GM23338 (cell line): ENCODE measurements around the gene CALML3. TPM values are rescaled to one million over a fixed set of nuclear protein-coding genes. Genes with fewer than 3 reads are reported as not detected.

ENCODE experiments used
- ATAC-seq: fragments of 200-7000 bp; cut with Tn5 transposase; 3 replicates; pipeline ENCODE4 v1.9.1; 2020
- DNase-seq: peaks from one replicate; pipeline ENCODE4 v3.0.0-alpha.2; 2015; ENCODE audit warnings: low spot score
- H2AFZ ChIP-seq: fragments of 200-600 bp; sonication (generic); 2 replicates; pipeline ENCODE4 v1.8.0; 2016; ENCODE audit warnings: antibody characterized with exemption, mild to moderate bottlenecking, moderate library complexity
- H3F3A ChIP-seq: fragments of 200-600 bp; sonication (generic); replicated peaks from 2 replicates; pipeline ENCODE4 v1.8.0; 2017; ENCODE audit warnings: antibody characterized with exemption, mixed run types, low read depth
- H3K27ac ChIP-seq: fragments of 200-600 bp; sonication (generic); 2 replicates; pipeline ENCODE4 v1.6.1; 2016; ENCODE audit warnings: low read depth
- H3K27me3 ChIP-seq: fragments of 200-600 bp; sonication (generic); 2 replicates; pipeline ENCODE4 v1.8.0; 2016; ENCODE audit warnings: mild to moderate bottlenecking, mixed run types, moderate library complexity; ENCODE audit not compliant: insufficient read depth
- H3K36me3 ChIP-seq: fragments of 200-600 bp; sonication (generic); 2 replicates; pipeline ENCODE4 v1.8.0; 2016; ENCODE audit warnings: mild to moderate bottlenecking; ENCODE audit not compliant: insufficient read depth
- H3K4me1 ChIP-seq: fragments of 200-600 bp; sonication (generic); 2 replicates; pipeline ENCODE4 v1.8.0; 2016; ENCODE audit warnings: mild to moderate bottlenecking, moderate library complexity; ENCODE audit not compliant: insufficient read depth
- H3K4me2 ChIP-seq: fragments of 200-600 bp; sonication (generic); 2 replicates; pipeline ENCODE4 v1.7.1; 2017; ENCODE audit warnings: mixed run types
- H3K4me3 ChIP-seq: fragments of 200-600 bp; sonication (generic); 2 replicates; pipeline ENCODE4 v1.6.1; 2016; ENCODE audit warnings: mixed run types
- H3K79me2 ChIP-seq: fragments of 200-600 bp; sonication (generic); replicated peaks from 2 replicates; pipeline ENCODE4 v1.8.0; 2017; ENCODE audit warnings: mild to moderate bottlenecking; ENCODE audit not compliant: insufficient read depth
- H3K9me2 ChIP-seq: fragments of 200-600 bp; sonication (generic); 2 replicates; pipeline ENCODE4 v1.8.0; 2017; ENCODE audit not compliant: insufficient read depth
- H4K20me1 ChIP-seq: fragments of 200-600 bp; sonication (generic); replicated peaks from 2 replicates; pipeline ENCODE4 v1.8.0; 2017; ENCODE audit warnings: mild to moderate bottlenecking; ENCODE audit not compliant: insufficient read depth
- H3K27ac Mint-ChIP-seq: 2 replicates; pipeline ENCODE4 v1.8.0; 2020; ENCODE audit warnings: inconsistent platforms, mild to moderate bottlenecking, moderate library complexity, mixed read lengths
- H3K27me3 Mint-ChIP-seq: 3 replicates; pipeline ENCODE4 v1.8.0; 2022; ENCODE audit warnings: low read depth, mild to moderate bottlenecking, moderate library complexity, mixed read lengths, inconsistent platforms; ENCODE audit not compliant: insufficient read depth, poor library complexity
- H3K36me3 Mint-ChIP-seq: 3 replicates; pipeline ENCODE4 v1.8.0; 2021; ENCODE audit warnings: low read depth, mild to moderate bottlenecking, inconsistent platforms, moderate library complexity, mixed read lengths
- H3K4me1 Mint-ChIP-seq: 3 replicates; pipeline ENCODE4 v1.8.0; 2020; ENCODE audit warnings: mild to moderate bottlenecking, inconsistent platforms, mixed read lengths
- H3K4me3 Mint-ChIP-seq: 3 replicates; pipeline ENCODE4 v1.8.0; 2021; ENCODE audit warnings: moderate library complexity, mild to moderate bottlenecking, inconsistent platforms, mixed read lengths
- H3K9me3 Mint-ChIP-seq: 3 replicates; pipeline ENCODE4 v1.8.0; 2020; ENCODE audit warnings: moderate library complexity, mild to moderate bottlenecking, inconsistent platforms, mixed read lengths
- CREB1 ChIP-seq: fragments of 250-450 bp; sonication (Bioruptor Pico); IDR thresholded peaks from 2 replicates; pipeline ENCODE4 v1.5.0; 2020; ENCODE audit warnings: low read depth, mild to moderate bottlenecking, moderate library complexity
- ETS1 ChIP-seq: IDR thresholded peaks from 2 replicates; pipeline ENCODE4 v1.6.1; 2016; ENCODE audit warnings: antibody characterized with exemption
- EZH2 ChIP-seq: fragments of 200-600 bp; sonication (generic); IDR thresholded peaks from one replicate; pipeline ENCODE4 v1.8.0; 2017; ENCODE audit warnings: antibody characterized with exemption, mild to moderate bottlenecking, low read depth; ENCODE audit not compliant: unreplicated experiment
- EZH2phosphoT487 ChIP-seq: fragments of 200-600 bp; sonication (generic); IDR thresholded peaks from one replicate; pipeline ENCODE4 v1.8.1; 2018; ENCODE audit warnings: antibody characterized with exemption; ENCODE audit not compliant: unreplicated experiment
- JUNB ChIP-seq: IDR thresholded peaks from one replicate; pipeline ENCODE4 v1.6.1; 2016; ENCODE audit warnings: antibody characterized with exemption; ENCODE audit not compliant: unreplicated experiment
- NANOG ChIP-seq: IDR thresholded peaks from 2 replicates; pipeline ENCODE4 v1.6.1; 2016; ENCODE audit warnings: antibody characterized with exemption, borderline replicate concordance
- POLR2AphosphoS5 ChIP-seq: IDR thresholded peaks from 2 replicates; pipeline ENCODE4 v1.6.1; 2016; ENCODE audit warnings: antibody characterized with exemption, low read depth
- STAT1 ChIP-seq: IDR thresholded peaks from one replicate; pipeline ENCODE4 v1.6.1; 2016; ENCODE audit warnings: antibody characterized with exemption; ENCODE audit not compliant: unreplicated experiment
- ZNF114 ChIP-seq: fragments of 250-450 bp; sonication (Bioruptor Pico); IDR thresholded peaks from 2 replicates; pipeline ENCODE4 v1.5.0; 2020; ENCODE audit warnings: mild to moderate bottlenecking, moderate library complexity
- ZNF331 ChIP-seq: fragments of 250-450 bp; sonication (Bioruptor Pico); IDR thresholded peaks from 2 replicates; pipeline ENCODE4 v1.5.0; 2020; ENCODE audit warnings: low read depth, mild to moderate bottlenecking, moderate library complexity
- polyA plus RNA-seq: library from polyadenylated mRNA; unstranded; fragments of >200 nt; fragmentation: Nextera tagmentation; extraction: Ambion mirVana; gene quantifications from 2 replicates; pipeline ENCODE4 v1.2.1, GENCODE V29; 2016
- total RNA-seq: library from RNA; depleted of rRNA; stranded (reverse); fragments of >200 nt; shearing (Covaris generic); gene quantifications from 2 replicates; pipeline ENCODE4 v1.2.3, GENCODE V29; 2014
- TF ChIP-seq, protein P1 (sequence below), 2 experiments: fragments of 200-600 bp in 1 of 2; sonication (generic) in 1 of 2; conservative IDR thresholded peaks; 2 replicates each; pipeline versions ENCODE4 v1.5.1 to v1.6.1; 2016 to 2017; ENCODE audit warnings: antibody characterized with exemption in 2 of 2, low read depth in 2 of 2, mild to moderate bottlenecking in 2 of 2, moderate library complexity in 1 of 2
- TF ChIP-seq, protein P2 (sequence below): IDR thresholded peaks from one replicate; pipeline ENCODE4 v1.6.1; 2018; ENCODE audit warnings: antibody characterized with exemption; ENCODE audit not compliant: unreplicated experiment

CALML3 gene
- total and polyA plus RNA-seq, 2 experiments from 2014 or later: not detected

- ATAC-seq (no peak), DNase-seq (no peak)
- H3K27me3 Mint-ChIP-seq: peaks cover 5% of the 10 kb centered on the region
- TF ChIP-seq EZH2phosphoT487 (no peak), CREB1 (no peak)
- no peak overlapping the region for H3K27ac Mint-ChIP-seq
- H3K27me3 ChIP-seq: no peaks in the 10 kb centered on the region
- H3K4me2 ChIP-seq: no peak overlapping the region
- no peak overlapping the region for H3K4me3 Mint-ChIP-seq
- H3K27ac ChIP-seq: no peak overlapping the region
- no peaks in the 10 kb centered on the region for H3K79me2 ChIP-seq
- H3K36me3 ChIP-seq: no peaks in the 10 kb centered on the region; the same call in 1 of the 2 replicates
- peaks cover 2% of the 10 kb centered on the region; the same call in 2 of the 3 replicates for H3K4me1 Mint-ChIP-seq
- H3K36me3 Mint-ChIP-seq: peaks cover 19% of the 10 kb centered on the region; the same call in 1 of the 3 replicates
- no peak overlapping the region for H2AFZ ChIP-seq
- H4K20me1 ChIP-seq: no peaks in the 10 kb centered on the region
- H3K4me1 ChIP-seq: no peaks in the 10 kb centered on the region
- H3K9me2 ChIP-seq: peaks cover 8% of the 10 kb centered on the region; the same call in 1 of the 2 replicates
- no peak overlapping the region for H3K4me3 ChIP-seq
- H3K9me3 Mint-ChIP-seq: peaks cover 28% of the 10 kb centered on the region
- no peaks in the 10 kb centered on the region for H3F3A ChIP-seq
These were observed 5.7 kb upstream of the CALML3 start for GRCh38 chr10:5519054-5519453.

DNA sequence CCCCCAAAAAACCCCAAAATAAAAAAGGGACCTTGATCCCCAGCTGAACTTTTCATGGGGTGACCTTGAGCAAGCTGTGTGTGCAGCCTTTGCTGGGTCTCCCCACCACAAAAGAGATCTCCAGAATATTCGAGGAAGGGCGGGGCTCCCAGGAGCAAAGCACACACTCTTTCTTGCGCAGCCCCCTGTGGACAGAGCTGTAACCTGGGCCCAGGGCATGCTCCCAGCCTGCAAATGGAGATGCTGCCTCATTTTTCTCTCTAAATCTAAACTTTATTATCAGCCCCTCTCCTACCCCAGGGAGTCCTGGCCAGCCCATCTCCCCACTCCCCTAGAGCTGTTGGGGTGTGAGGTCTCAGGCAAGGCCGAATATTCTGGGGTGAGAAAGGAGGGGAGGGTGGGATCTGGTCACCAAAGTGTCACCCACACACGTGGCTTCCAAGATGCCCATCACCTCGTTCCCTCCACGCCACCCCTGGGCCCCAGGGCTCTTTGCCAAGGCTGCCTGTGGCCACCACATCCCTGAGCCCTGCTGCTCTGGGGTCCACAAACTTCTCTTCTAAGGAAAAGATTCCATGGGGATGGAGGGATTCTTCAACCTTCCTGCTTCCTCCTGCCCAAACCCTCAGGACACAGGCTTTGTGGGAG lies 1.7 kb upstream of the CALML3 start:
- H3K9me3 Mint-ChIP-seq: peaks cover 26% of the 10 kb centered on the region
- DNase-seq: no peak
- ATAC-seq: no peak

GRCh38 chr10:5523796-5524574 lies 776 bp upstream of the CALML3 start:
- DNase-seq: no peak
- TF ChIP-seq, protein P1, sequence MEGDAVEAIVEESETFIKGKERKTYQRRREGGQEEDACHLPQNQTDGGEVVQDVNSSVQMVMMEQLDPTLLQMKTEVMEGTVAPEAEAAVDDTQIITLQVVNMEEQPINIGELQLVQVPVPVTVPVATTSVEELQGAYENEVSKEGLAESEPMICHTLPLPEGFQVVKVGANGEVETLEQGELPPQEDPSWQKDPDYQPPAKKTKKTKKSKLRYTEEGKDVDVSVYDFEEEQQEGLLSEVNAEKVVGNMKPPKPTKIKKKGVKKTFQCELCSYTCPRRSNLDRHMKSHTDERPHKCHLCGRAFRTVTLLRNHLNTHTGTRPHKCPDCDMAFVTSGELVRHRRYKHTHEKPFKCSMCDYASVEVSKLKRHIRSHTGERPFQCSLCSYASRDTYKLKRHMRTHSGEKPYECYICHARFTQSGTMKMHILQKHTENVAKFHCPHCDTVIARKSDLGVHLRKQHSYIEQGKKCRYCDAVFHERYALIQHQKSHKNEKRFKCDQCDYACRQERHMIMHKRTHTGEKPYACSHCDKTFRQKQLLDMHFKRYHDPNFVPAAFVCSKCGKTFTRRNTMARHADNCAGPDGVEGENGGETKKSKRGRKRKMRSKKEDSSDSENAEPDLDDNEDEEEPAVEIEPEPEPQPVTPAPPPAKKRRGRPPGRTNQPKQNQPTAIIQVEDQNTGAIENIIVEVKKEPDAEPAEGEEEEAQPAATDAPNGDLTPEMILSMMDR (conservative IDR thresholded peaks at IDR 0.05; ENCODE audit: low read depth in 2 of 2): no peak
- TF ChIP-seq STAT1 (no peak), ZNF331 (no peak), POLR2AphosphoS5 (no peak), ZNF114 (no peak)
- TF ChIP-seq, protein P2, sequence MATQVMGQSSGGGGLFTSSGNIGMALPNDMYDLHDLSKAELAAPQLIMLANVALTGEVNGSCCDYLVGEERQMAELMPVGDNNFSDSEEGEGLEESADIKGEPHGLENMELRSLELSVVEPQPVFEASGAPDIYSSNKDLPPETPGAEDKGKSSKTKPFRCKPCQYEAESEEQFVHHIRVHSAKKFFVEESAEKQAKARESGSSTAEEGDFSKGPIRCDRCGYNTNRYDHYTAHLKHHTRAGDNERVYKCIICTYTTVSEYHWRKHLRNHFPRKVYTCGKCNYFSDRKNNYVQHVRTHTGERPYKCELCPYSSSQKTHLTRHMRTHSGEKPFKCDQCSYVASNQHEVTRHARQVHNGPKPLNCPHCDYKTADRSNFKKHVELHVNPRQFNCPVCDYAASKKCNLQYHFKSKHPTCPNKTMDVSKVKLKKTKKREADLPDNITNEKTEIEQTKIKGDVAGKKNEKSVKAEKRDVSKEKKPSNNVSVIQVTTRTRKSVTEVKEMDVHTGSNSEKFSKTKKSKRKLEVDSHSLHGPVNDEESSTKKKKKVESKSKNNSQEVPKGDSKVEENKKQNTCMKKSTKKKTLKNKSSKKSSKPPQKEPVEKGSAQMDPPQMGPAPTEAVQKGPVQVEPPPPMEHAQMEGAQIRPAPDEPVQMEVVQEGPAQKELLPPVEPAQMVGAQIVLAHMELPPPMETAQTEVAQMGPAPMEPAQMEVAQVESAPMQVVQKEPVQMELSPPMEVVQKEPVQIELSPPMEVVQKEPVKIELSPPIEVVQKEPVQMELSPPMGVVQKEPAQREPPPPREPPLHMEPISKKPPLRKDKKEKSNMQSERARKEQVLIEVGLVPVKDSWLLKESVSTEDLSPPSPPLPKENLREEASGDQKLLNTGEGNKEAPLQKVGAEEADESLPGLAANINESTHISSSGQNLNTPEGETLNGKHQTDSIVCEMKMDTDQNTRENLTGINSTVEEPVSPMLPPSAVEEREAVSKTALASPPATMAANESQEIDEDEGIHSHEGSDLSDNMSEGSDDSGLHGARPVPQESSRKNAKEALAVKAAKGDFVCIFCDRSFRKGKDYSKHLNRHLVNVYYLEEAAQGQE: no peak

More for the DNA sequence above, 1.7 kb upstream of the CALML3 start:
- H3K4me3 Mint-ChIP-seq: no peak overlapping the region
- no peak overlapping the region for H3K27ac Mint-ChIP-seq
- H3K27me3 Mint-ChIP-seq: peaks cover 17% of the 10 kb centered on the region
- Histone ChIP-seq H3K4me1 (peaks cover 5% of the 10 kb centered on the region; the same call in 1 of the 2 replicates), H3K4me2 (no peak overlapping the region), H3K4me3 (no peak overlapping the region), H3K36me3 (no peaks in the 10 kb centered on the region; the same call in 1 of the 2 replicates), H3K9me2 (no peaks in the 10 kb centered on the region), H3K27me3 (no peaks in the 10 kb centered on the region), H3K27ac (no peak overlapping the region), H3K79me2 (no peaks in the 10 kb centered on the region), H4K20me1 (no peaks in the 10 kb centered on the region), H2AFZ (no peak overlapping the region), H3F3A (no peaks in the 10 kb centered on the region)
- H3K36me3 Mint-ChIP-seq: peaks cover 19% of the 10 kb centered on the region; the same call in 1 of the 3 replicates
- no peak for TF ChIP-seq NANOG
- no peak for TF ChIP-seq ETS1
- TF ChIP-seq JUNB: no peak
- TF ChIP-seq CREB1: no peak
- no peak for TF ChIP-seq EZH2
- peaks cover 13% of the 10 kb centered on the region for H3K4me1 Mint-ChIP-seq

More at GRCh38 chr10:5523796-5524574, 776 bp upstream of the CALML3 start:
- H3K9me2 ChIP-seq: no peaks in the 10 kb centered on the region
- H2AFZ ChIP-seq: 0 out of 2 replicates have a peak overlapping the region, but pooled peaks have one; percentile 72
- H3K4me3 ChIP-seq: no peak overlapping the region
- Mint-ChIP-seq H3K27ac (no peak overlapping the region), H3K4me3 (no peak overlapping the region), H3K27me3 (peaks cover 23% of the 10 kb centered on the region), H3K4me1 (peaks cover 13% of the 10 kb centered on the region), H3K36me3 (peaks cover 14% of the 10 kb centered on the region; the same call in 1 of the 3 replicates), H3K9me3 (peaks cover 16% of the 10 kb centered on the region)
- no peak for ATAC-seq
- no peaks in the 10 kb centered on the region for H3K79me2 ChIP-seq
- H3K4me2 ChIP-seq: no peak overlapping the region
- H3K27me3 ChIP-seq: no peaks in the 10 kb centered on the region
- no peak overlapping the region for H3K27ac ChIP-seq
- H3K4me1 ChIP-seq: peaks cover 5% of the 10 kb centered on the region; the same call in 1 of the 2 replicates
- H3K36me3 ChIP-seq: no peaks in the 10 kb centered on the region; the same call in 1 of the 2 replicates
- no peaks in the 10 kb centered on the region for H3F3A ChIP-seq
- H4K20me1 ChIP-seq: no peaks in the 10 kb centered on the region
